HuH-7.5 (cell line): ENCODE results near the gene CD7.

ENCODE experiments used
- DNase-seq: peaks from one replicate; pipeline ENCODE4 v3.0.0; 2011; ENCODE audit warnings: low spot score

CD7 gene

GRCh38 chr17:82314727-82315605, 2.4 kb downstream of the CD7 start:
- DNase-seq: no peak

GRCh38 chr17:82314012-82314726, 3.2 kb downstream of the CD7 start:
- no peak for DNase-seq

GRCh38 chr17:82313195-82314011, 4.0 kb downstream of the CD7 start:
- no peak for DNase-seq

GRCh38 chr17:82311971-82312370, 5.4 kb downstream of the CD7 start:
- DNase-seq: no peak

GRCh38 chr17:82310877-82311276, 6.5 kb downstream of the CD7 start:
- DNase-seq: no peak

- DNase-seq: peak; percentile 85
Observed at GRCh38 chr17:82309656-82310570, 7.5 kb downstream of the CD7 start.

GRCh38 chr17:82305727-82306300, 11.6 kb downstream of the CD7 start:
- DNase-seq: no peak

GRCh38 chr17:82304826-82305726, 12.3 kb downstream of the CD7 start:
- no peak for DNase-seq

GRCh38 chr17:82303944-82304808, 13.2 kb downstream of the CD7 start:
- DNase-seq: no peak

GRCh38 chr17:82302991-82303943, 14.1 kb downstream of the CD7 start:
- peak; percentile 49 for DNase-seq

GRCh38 chr17:82302568-82302963, 14.8 kb downstream of the CD7 start:
- DNase-seq: no peak

- no peak for DNase-seq
Observed at GRCh38 chr17:82301916-82302567, 15.4 kb downstream of the CD7 start.

- no peak for DNase-seq
Observed at GRCh38 chr17:82301300-82301915, 16.0 kb downstream of the CD7 start.

- DNase-seq: peak; percentile 88
Observed at GRCh38 chr17:82300707-82301270, 16.6 kb downstream of the CD7 start.

- DNase-seq: no peak
Observed at GRCh38 chr17:82300228-82300627, 17.2 kb downstream of the CD7 start.

- no peak for DNase-seq
Observed at GRCh38 chr17:82299452-82299851, 18.0 kb downstream of the CD7 start.
